Measurements from ENCODE around the gene TEX13D.
"Not testable (repeated sequence)": the region's sequence is repeated elsewhere in the genome, so short reads cannot be mapped to it uniquely, and the experiment has no call there.

TEX13D gene

DNA sequence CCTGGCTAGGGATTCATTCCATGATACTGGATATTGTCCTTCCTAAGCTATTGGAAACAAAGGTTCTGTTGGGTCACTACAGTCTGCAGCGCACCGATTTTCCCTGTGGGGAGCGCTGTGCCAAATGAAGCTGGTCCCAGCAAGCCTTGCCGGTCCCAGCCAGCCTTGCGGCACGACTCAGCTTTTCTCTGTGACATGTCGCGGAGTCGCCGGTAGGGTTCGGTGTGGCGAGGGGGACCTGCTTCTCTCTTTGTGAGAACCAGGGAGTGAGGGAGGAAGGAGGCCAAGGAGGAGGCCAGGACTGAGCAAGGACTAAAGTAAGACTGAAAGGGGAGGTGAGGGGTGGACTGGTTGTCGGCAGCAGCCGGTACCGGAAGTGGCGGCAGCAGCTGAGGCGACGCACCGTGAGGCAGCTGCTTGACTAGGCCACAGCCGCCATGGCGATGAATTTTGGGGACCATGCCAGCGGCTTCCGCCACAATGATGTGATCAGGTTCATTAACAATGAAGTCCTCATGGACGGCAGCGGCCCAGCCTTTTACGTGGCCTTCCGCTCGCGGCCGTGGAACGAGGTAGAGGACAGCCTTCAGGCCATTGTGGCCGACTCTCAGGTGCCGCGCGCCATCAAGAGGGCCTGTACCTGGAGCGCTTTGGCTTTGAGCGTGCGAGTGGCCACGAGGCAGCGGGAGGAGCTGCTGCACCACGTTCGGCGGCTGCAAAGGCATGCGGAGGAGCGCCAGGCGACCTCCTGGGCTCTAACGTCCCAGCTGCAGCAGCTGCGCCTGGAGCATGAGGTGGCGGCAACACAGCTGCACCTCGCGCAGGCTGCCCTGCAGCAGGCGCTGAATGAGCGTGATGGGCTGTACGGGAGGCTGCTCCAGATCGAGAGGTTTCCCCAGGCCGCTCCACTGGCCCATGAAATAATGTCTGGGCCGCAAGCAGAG lies at the start of gene TEX13D:
TSS of gene TEX13D (plus strand) at position 180 of the 944 bp plus-strand sequence. CDS start at position 438, 258 bp downstream.
- DNase-seq = no peak

- DNase-seq = no peak
Observed at GRCh38 chrX:124289443-124289842, 43.0 kb upstream of the TEX13D start.

GRCh38 chrX:124293810-124294209 lies 38.6 kb upstream of the TEX13D start:
- DNase-seq = no peak

- DNase-seq = not testable (repeated sequence)
Observed at GRCh38 chrX:124299323-124299722, 33.1 kb upstream of the TEX13D start.

- no peak for DNase-seq
Observed at GRCh38 chrX:124300405-124300804, 32.1 kb upstream of the TEX13D start.

DNA sequence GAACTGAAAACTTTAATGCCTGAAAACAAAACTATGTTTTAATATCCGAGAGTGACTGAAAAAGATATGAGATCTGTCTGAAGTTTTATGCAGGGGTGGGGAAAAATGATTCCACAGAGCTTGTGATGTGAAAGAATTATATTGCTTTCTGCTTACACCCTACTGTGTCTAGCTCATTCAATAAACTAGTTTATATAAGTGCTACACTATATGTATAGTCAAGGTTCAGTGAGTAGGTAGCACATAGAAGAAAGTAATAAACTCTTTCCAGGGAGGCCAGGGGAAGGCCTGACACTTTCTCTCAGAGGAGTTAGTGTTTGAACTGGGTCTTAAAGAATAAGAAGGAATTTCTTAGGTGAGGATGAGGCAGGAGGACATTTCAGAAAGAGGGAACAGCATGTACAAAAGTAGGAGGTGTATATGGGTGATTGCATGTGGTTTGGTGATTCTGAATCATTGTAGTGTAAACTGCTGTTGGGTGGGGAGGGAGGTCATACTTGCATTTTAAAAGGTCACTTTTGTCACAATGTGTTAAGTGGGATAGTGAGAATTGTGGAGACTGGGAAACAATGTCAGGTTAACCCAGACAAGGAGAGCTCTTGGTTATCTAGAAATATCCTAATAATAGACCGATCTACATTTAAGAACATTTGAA lies 25.1 kb upstream of the TEX13D start:
- no peak for DNase-seq

GRCh38 chrX:124325732-124326131 lies 6.7 kb upstream of the TEX13D start:
- DNase-seq = no peak

GRCh38 chrX:124328765-124329164 lies 3.7 kb upstream of the TEX13D start:
- DNase-seq = no peak

DNA sequence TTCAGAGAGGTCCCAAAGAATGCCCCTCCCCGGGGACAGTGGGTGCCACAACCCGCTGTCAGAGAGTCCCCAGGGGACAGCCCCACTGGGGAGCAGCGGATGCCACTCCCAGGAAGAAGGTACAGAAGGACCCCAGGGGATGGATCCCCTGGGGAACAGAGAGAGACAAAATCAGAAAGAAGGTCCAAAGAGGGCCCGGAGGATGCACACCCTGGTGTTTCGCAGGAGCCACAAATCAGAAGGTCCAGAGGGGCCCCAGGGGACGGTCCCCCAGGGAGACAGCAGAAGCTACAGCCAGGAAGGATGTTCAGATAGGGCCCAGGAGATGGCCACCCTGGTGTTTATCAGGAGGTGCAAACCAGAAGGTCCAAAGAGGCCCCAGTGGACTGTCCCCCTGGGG lies 1.4 kb downstream of the TEX13D start:
- DNase-seq = no peak

- DNase-seq = not testable (repeated sequence)
Observed at GRCh38 chrX:124334555-124334954, 2.1 kb downstream of the TEX13D start.

DNA sequence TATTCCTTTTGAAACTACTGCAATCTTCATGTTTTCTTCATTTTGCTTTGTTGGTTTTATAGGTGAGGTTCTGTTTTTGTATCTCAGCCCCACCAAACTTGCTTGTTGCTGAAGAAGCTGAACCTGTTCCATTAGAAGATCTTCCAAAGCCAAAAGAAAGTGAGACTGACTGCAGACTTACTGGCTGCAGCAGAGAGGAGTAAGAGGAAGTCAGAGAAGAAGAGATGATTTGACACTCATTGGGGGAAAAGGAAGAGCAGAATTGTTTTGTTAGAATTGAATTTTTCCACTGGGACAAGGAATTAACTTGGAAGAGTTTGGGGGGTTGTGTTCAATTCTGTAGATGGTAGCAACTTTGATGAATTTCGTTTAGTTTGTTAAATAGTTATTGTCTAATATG lies 3.1 kb downstream of the TEX13D start:
- DNase-seq = no peak

DNA sequence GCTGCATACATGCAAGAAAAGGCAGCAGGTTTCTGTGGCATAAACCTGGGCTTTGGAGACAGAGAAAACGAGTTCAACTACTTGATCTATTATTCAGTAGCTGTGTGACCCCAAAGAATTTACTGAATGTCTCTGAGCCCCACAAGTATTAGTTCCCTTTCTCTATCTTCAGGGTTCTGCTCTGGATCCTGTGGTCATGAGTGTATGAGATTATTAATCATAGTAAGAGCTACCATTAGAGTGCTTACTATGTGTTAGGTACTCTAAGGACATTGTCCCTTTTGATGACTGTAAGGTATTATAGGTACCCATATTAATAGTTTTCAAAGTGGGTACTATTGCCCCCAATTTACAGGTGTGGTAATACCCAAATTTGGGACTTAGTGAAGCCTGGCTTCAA lies 5.5 kb downstream of the TEX13D start:
- DNase-seq = no peak

DNA sequence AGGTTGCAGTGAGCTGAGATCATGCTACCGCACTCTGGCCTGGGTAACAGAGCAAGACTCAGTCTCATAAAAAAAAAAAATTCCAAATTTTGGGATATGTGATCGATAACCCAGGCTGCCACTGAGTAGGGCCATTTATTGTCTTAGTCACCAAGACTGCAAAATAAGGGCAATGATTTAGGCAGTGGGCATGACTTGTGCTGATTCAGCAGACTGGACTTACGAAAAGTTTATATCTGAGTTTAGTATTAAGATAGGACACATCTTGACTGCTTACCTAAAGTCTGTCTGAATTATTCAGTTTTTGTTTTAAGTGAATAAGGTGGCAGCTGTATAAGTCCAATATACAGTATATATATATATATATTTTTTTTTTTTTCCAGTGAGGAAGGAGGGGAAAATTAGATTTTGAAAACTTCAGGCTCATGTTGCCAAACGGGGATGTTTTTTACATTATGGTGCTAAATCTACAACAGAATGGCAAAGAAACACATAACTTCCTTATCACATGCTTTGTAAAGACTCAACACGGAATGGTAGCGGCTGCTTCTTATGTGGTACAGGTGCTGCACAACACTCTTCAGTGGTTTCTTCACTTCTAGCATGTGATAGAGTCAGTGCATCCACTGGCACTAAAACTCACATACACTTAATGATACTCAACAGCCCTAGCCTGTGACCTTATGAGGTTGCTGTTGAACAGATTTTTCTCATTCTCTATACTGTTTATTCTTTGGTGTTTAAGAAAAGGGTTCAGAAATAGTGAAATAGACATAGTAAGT lies 6.5 kb downstream of the TEX13D start:
- no peak for DNase-seq

- DNase-seq = no peak
Observed at GRCh38 chrX:124341396-124342132, 9.1 kb downstream of the TEX13D start.

DNA sequence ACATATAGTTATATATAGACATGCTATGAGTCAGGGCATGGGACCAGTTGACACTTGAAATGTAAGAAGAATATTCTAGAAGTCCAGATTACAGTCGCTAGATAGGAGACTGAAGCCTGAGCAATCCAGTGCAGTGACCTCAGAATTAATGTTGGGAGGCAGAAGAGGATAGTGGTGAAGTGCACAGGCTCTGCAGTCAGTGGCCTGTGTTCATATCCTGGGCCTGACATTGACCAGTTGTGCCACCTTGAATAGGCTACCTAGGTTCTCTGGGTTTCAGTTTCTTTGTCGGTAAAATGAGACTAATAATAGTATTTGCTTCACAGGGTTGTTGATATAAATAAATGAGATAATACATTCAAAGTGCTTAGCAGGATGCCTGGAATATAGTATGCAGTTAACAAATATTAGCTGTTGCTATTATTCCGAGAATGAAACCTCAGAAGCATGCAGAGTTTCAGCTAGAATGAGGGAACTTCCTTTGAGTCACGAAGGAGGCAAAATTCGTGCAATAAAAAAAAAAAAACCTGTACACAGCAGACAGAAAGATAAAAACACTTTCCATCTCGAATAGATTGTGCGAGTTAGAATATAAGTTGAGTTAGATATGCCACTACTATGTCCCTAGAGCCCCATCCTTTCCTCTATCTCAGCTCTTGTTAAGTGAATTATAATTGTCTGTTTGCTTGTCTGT lies 9.9 kb downstream of the TEX13D start:
- DNase-seq = no peak

DNA sequence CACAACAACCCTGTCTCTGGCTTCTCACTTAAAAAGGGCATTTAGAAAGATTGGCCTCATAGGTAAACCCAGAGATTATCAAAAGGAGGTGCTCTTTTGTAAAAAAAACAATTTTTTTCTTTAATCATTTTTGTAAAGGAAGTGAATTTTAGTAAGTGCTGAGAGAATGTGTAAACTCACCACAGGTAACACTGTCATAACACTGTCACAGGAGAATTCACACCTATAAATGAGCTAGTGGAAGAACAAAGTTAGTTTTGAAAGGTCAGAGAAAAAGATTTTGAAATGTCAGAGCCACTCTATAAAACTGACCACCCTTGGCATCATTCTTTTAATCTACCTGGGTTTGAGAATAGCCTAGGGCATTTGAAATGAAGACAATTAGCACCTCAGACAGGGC lies 10.6 kb downstream of the TEX13D start:
- no peak for DNase-seq

- DNase-seq = no peak
Observed at GRCh38 chrX:124344246-124344645, 11.8 kb downstream of the TEX13D start.

DNA sequence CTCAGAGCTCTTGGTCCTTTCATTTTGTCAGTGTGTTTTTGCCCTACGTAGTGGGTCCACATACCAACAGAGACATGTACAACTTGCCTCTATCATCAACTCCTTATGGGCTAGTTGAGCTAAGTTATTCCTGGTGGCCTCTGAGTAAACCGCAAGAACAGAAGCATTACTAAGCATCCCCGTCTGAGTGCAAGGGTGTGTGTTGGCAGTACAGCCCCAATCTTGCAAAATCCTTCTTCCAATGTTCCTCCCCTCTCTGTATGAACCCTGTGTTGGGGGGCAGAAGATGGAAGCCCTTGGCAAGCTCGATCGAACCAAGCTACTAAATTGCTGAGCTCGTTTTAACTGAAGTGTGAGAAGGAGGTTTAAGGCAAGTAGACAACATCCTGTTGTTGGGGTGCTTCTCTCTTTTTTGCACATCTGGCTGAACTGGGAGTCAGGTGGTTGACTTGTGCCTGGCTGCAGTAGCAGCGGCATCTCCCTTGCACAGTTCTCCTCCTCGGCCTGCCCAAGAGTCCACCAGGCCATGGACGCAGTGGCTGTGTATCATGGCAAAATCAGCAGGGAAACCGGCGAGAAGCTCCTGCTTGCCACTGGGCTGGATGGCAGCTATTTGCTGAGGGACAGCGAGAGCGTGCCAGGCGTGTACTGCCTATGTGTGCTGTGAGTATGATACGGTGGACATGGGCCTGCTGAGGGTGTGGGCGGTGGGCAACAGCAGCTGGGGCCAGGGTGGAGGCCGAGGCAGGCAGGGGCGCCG lies 13.8 kb downstream of the TEX13D start, which contains the start of gene SH2D1A:
TSS of gene SH2D1A (plus strand) at position 447 of the 760 bp plus-strand sequence. CDS start at position 527, 80 bp downstream.
- peak; percentile 14 to 24 for DNase-seq

DNA sequence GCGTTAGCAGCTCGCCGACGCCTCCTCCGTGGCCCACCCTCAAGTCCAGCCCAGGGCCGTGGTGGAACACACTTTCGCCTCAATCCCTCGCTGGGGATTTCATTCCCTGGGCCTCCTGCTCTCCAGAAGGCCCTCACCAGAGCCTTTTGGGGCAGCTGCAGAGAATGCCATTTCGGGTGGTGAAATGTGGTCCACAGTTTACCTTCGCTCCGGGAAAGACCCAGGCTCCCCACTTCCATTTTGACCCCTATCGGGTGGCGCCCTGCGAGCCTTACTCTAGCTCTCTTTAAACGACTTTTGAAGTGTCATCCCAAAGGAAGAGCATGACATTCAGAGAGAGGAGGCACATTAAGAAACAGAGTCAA lies 14.4 kb downstream of the TEX13D start:
- DNase-seq = no peak

DNA sequence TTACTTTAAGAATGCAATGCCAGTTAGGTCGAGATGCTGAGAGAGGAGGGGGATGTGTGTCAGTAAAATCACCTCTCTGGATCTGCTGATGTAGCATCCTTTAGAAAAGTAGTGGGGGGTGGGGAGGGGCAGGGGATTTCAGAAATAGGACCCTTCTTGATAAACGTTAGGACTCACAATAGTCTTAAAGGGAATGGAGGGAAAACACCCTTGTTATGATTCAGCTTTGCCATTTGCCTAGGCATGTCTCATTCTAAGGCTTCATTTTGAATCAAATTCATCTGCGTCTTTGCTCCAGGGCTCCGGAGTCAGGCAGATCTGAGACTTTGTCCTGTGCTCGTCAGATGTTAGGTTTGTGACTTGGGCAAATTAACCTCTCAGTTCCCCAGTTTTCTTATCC lies 14.8 kb downstream of the TEX13D start:
- DNase-seq = peak; percentile 19 to 38

DNA sequence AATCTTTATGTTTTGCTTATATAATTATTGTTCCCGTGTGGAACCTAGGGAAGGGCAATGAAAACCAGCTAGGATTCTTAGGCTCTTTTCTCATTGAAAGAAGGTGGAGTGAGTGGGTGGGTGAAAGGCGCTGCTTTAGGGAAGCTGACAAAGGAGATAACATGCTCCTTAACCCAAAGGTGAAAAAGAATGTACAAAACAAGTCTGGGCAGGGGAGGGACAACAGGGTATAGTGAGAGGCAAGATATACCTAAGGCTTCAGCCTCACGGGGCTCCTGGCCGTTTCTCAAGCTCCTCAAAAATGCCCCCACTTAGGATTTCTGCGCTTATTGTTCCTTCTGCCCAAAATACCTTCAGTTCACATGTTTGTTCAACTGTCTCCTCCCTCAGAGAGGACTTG lies 15.7 kb downstream of the TEX13D start:
- no peak for DNase-seq

All from stimulated activated CD4-positive, alpha-beta T cell treated with anti-CD3 and anti-CD28 coated beads, Interleukin-2, amount 100 ng/mL, for 24 hours (primary cell).